Natural killer cell (primary cell): ENCODE results near the gene C1GALT1. TPM values are rescaled to one million over a fixed set of nuclear protein-coding genes. Genes with fewer than 3 reads are reported as not detected.

ENCODE experiments used
- ATAC-seq, 3 donors: fragments of 150-1000 bp in 2 of 3; fragments of 200-7000 bp in 1 of 3; cut with Tn5 transposase; 1 replicate in 1 of 3; 2 replicates in 2 of 3; pipeline ENCODE4 v1.10.0; 2021; ENCODE audit warnings: mild to moderate bottlenecking in 2 of 3, moderate library complexity in 2 of 3
- DNase-seq, 2 donors: peaks; one replicate each; pipeline versions ENCODE4 v3.0.0 to v3.0.0-alpha.2; 2013 to 2021; ENCODE audit warnings: mixed read lengths in 1 of 2
- H3K27ac ChIP-seq: one replicate; pipeline ENCODE4 v1.5.1; 2013; ENCODE audit warnings: mild to moderate bottlenecking, low read length
- H3K27me3 ChIP-seq: one replicate; pipeline ENCODE4 v1.6.1; 2013; ENCODE audit warnings: low read length; ENCODE audit not compliant: control insufficient read depth, insufficient read depth
- H3K36me3 ChIP-seq: one replicate; pipeline ENCODE4 v1.6.1; 2013; ENCODE audit warnings: low read length; ENCODE audit not compliant: control insufficient read depth, insufficient read depth
- H3K4me1 ChIP-seq: one replicate; pipeline ENCODE4 v1.6.1; 2013; ENCODE audit warnings: low read length; ENCODE audit not compliant: control insufficient read depth, insufficient read depth
- H3K4me3 ChIP-seq: one replicate; pipeline ENCODE4 v1.5.1; 2013; ENCODE audit warnings: low read length
- H3K9me3 ChIP-seq: one replicate; pipeline ENCODE4 v1.6.1; 2013; ENCODE audit warnings: low read length; ENCODE audit not compliant: control insufficient read depth, insufficient read depth
- H3K27ac Mint-ChIP-seq, 2 donors: one replicate each; pipeline ENCODE4 v1.8.0; 2022; ENCODE audit warnings: mild to moderate bottlenecking in 2 of 2, mixed read lengths in 2 of 2, moderate library complexity in 1 of 2
- H3K27me3 Mint-ChIP-seq, 2 donors: one replicate each; pipeline ENCODE4 v1.8.0; 2022; ENCODE audit warnings: low read depth in 2 of 2, mixed read lengths in 2 of 2
- H3K36me3 Mint-ChIP-seq: one replicate; pipeline ENCODE4 v1.8.0; 2022; ENCODE audit warnings: mixed read lengths
- H3K4me1 Mint-ChIP-seq, 2 donors: one replicate each; pipeline ENCODE4 v1.8.0; 2022; ENCODE audit warnings: mixed read lengths in 2 of 2
- H3K4me3 Mint-ChIP-seq: one replicate; pipeline ENCODE4 v1.8.0; 2022; ENCODE audit warnings: mild to moderate bottlenecking, moderate library complexity, mixed read lengths
- H3K9me3 Mint-ChIP-seq, 2 donors: one replicate each; pipeline ENCODE4 v1.8.0; 2022; ENCODE audit warnings: mixed read lengths in 2 of 2
- WGBS: methylation state at CpG from one replicate; pipeline ENCODE4 v1.1.7; 2013; ENCODE audit warnings: missing lambda C conversion rate; ENCODE audit not compliant: insufficient coverage; 5-methylcytosine and 5-hydroxymethylcytosine counted together
- intact Hi-C: fragments of 100-400 bp; cut with micrococcal nuclease; formaldehyde crosslinking; loops from one replicate; pipeline ENCODE4 v1.14.2; 2022
- total RNA-seq, 4 donors: library from RNA; stranded (reverse); fragments of 120-200 nt in 1 of 4; gene quantifications; one replicate each; pipeline versions ENCODE4 v1.2.3 to v1.2.4, GENCODE V29; 2013 to 2022
- TF ChIP-seq, protein P1 (sequence below): fragments of 200-600 bp; IDR thresholded peaks from one replicate; pipeline ENCODE4 v1.8.0; 2022; ENCODE audit warnings: antibody characterized with exemption

Gene C1GALT1
- total RNA-seq, 3 donors from 2014 or later (not counting 1 experiment from before 2014, with no cell fraction given): 54.5 to 64.5 (median 63.7) TPM

DNA sequence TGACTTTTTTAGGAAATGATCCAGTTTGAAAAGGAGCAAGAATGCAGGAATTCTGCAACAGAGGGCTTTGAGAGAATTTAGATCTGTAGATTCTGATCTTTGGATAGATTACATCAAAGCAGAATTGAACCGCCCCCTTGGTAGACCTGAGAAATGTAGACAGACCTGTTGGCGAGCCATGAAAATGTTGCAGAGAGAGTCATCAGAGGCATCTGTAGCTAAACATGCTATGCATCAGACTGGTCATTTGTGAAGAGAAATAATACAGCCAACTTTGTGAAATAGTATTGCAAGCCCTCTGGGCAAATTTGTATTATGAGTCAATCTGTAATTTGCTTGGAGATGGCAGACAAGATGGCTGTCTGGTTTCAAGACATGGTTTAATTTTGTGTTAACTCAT is 4.3 kb upstream of the C1GALT1 start:
- Mint-ChIP-seq H3K27me3 (no peaks in the 10 kb centered on the region), H3K36me3 (peaks cover 11% of the 10 kb centered on the region), H3K9me3 (no peaks in the 10 kb centered on the region), H3K27ac (no peak overlapping the region), H3K4me1 (peaks cover 25 to 34% of the 10 kb centered on the region in 2 donors), H3K4me3 (no peak overlapping the region)
- DNase-seq: no peak
- Histone ChIP-seq H3K27me3 (no peaks in the 10 kb centered on the region), H3K27ac (no peak overlapping the region), H3K9me3 (no peaks in the 10 kb centered on the region), H3K4me1 (peaks cover 12% of the 10 kb centered on the region), H3K4me3 (no peak overlapping the region), H3K36me3 (peaks cover 2% of the 10 kb centered on the region)
- 98% methylated on average over 2 of the region's 2 CpGs for WGBS
- TF ChIP-seq, protein P1, sequence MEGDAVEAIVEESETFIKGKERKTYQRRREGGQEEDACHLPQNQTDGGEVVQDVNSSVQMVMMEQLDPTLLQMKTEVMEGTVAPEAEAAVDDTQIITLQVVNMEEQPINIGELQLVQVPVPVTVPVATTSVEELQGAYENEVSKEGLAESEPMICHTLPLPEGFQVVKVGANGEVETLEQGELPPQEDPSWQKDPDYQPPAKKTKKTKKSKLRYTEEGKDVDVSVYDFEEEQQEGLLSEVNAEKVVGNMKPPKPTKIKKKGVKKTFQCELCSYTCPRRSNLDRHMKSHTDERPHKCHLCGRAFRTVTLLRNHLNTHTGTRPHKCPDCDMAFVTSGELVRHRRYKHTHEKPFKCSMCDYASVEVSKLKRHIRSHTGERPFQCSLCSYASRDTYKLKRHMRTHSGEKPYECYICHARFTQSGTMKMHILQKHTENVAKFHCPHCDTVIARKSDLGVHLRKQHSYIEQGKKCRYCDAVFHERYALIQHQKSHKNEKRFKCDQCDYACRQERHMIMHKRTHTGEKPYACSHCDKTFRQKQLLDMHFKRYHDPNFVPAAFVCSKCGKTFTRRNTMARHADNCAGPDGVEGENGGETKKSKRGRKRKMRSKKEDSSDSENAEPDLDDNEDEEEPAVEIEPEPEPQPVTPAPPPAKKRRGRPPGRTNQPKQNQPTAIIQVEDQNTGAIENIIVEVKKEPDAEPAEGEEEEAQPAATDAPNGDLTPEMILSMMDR: no peak
- intact Hi-C loops: no loop called here
- ATAC-seq: no peak

DNA sequence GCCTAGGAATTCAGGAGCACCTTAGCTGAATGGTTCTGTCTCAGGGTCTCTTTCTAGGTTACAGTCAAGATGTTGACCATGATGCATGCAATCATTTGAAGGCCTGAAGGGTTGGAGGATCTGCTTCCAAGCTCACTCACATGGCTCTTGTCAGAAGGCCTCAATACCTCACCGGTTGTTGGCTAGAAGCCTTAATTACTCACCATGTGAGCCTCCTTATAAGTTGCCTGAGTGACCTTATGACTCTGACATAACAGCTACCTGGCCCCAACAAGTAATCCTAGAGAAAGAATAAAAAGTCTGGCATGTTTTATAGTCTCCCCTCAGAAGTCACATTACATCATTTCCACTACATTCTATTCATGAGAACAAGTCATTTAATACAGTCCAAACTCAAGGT is 3.4 kb upstream of the C1GALT1 start:
- WGBS: 100% methylated on average over 1 of the region's 1 CpG
- Histone ChIP-seq H3K27me3 (no peaks in the 10 kb centered on the region), H3K9me3 (no peaks in the 10 kb centered on the region), H3K27ac (no peak overlapping the region), H3K4me1 (peaks cover 19% of the 10 kb centered on the region), H3K4me3 (no peak overlapping the region), H3K36me3 (no peaks in the 10 kb centered on the region)
- peaks cover 22 to 38% of the 10 kb centered on the region in 2 donors for H3K4me1 Mint-ChIP-seq
- no peak overlapping the region for H3K27ac Mint-ChIP-seq
- no peak for DNase-seq
- no peak for ATAC-seq
- H3K27me3 Mint-ChIP-seq: no peaks in the 10 kb centered on the region
- peaks cover 7% of the 10 kb centered on the region for H3K36me3 Mint-ChIP-seq
- no peak overlapping the region for H3K4me3 Mint-ChIP-seq
- intact Hi-C loops: no loop called here
- H3K9me3 Mint-ChIP-seq: no peaks in the 10 kb centered on the region
- TF ChIP-seq, protein P1: no peak

DNA sequence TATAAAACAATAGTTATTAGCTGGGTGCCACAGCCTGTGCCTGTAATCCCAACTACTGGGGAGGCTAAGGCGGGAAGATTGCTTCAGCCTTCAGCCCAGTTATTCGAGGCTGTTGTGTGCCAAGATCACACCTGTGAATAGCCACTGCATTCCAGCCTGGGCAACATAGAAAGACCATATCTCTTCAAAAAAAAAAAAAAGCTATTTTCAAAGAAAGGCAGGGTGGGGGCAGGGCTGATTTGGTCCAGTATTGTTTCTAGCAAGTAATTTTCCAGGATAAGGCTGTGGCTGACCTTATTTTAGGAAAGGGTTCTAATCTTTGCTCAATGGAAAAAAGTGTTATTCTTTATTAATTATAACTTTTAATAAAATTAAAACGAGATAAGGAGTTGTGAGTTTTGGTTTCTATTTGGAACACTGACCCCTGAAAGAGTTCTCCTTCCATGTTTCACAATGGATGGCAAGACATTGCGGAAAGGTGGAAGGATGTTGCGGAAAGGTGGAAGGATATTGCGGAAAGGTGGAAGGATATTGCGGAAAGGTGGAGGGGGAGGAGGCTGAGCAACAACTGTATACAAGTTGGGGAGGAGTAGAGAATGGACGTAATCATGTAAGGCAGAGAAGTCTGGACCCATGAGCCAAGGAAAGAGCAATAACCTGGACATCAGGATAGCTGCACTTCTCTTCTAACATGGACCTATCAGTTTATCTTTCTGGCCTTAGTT is 1.5 kb upstream of the C1GALT1 start:
- H3K27ac Mint-ChIP-seq: peak overlapping the region in 1 of 2 donors; percentile 100
- Histone ChIP-seq H3K27ac (peak overlapping the region; percentile 90), H3K4me3 (peak overlapping the region; percentile 57), H3K9me3 (no peaks in the 10 kb centered on the region), H3K27me3 (no peaks in the 10 kb centered on the region), H3K4me1 (peaks cover 19% of the 10 kb centered on the region), H3K36me3 (peaks cover 4% of the 10 kb centered on the region)
- TF ChIP-seq, protein P1: no peak
- 93% methylated on average over 7 of the region's 8 CpGs for WGBS
- peak overlapping the region; percentile 94 for H3K4me3 Mint-ChIP-seq
- H3K27me3 Mint-ChIP-seq: no peaks in the 10 kb centered on the region
- no peak for ATAC-seq
- no peaks in the 10 kb centered on the region for H3K9me3 Mint-ChIP-seq
- intact Hi-C loops: loop anchor here (5.0 to 10.0 kb wide), 3 partner anchors 41 to 804 kb away; no protein-coding TSS in a partner anchor
- DNase-seq: no peak
- peaks cover 22 to 32% of the 10 kb centered on the region in 2 donors for H3K4me1 Mint-ChIP-seq
- H3K36me3 Mint-ChIP-seq: peaks cover 12% of the 10 kb centered on the region
